Epithelial cell of proximal tubule (primary cell): Measurements from ENCODE around the gene SYT14. TPM values are rescaled to one million over a fixed set of nuclear protein-coding genes. Genes with fewer than 3 reads are reported as not detected.

Experiments
- DNase-seq: peaks from one replicate; pipeline ENCODE4 v3.0.0-alpha.2; 2011; ENCODE audit warnings: low read depth
- H3K4me3 ChIP-seq: 2 replicates; pipeline ENCODE4 v1.5.1; 2011; ENCODE audit warnings: low read depth, mild to moderate bottlenecking, low read length
- CTCF ChIP-seq: conservative IDR thresholded peaks from 2 replicates; pipeline ENCODE4 v1.5.1; 2012; ENCODE audit warnings: low read depth, mild to moderate bottlenecking, low read length
- total RNA-seq: library from RNA; depleted of rRNA; stranded (reverse); fragments of >200 nt; gene quantifications from 2 replicates; pipeline ENCODE4 v1.2.3, GENCODE V29; 2015

SYT14 gene
- total RNA-seq, 1 donor from 2014 or later: 3.9 TPM

DNA sequence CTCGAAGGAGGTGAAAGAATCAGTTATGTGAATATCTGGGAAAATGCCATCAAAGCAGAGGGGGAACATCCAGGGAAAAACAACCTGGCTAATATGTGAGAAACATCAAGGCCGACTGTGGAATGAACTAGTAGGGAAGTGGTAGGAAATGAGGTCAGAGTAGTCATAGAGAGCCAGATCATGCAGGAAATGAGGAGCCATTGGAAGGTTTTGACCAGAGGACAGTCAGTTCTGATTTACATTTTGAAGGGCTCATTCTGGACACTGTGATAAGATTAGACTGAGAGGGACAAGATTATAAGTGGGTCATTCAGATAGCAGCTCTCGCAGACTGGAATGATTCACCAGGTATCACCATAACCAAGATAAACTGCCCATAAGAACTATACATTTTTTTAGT is 63.7 kb downstream of the SYT14 start:
- H3K4me3 ChIP-seq: no peak overlapping the region
- no peak for TF ChIP-seq CTCF
- no peak for DNase-seq

GRCh38 chr1:210003501-210003900 is 65.5 kb downstream of the SYT14 start:
- no peak for DNase-seq
- H3K4me3 ChIP-seq: no peak overlapping the region
- TF ChIP-seq CTCF: no peak

- no peak for TF ChIP-seq CTCF
- H3K4me3 ChIP-seq: no peak overlapping the region
- DNase-seq: no peak
These were observed 72.1 kb downstream of the SYT14 start for GRCh38 chr1:210010161-210010560.

- DNase-seq: no peak
These were observed 83.3 kb downstream of the SYT14 start for GRCh38 chr1:210021145-210021860.

GRCh38 chr1:210022044-210022443 is 84.0 kb downstream of the SYT14 start:
- no peak for DNase-seq
- TF ChIP-seq CTCF: no peak
- H3K4me3 ChIP-seq: no peak overlapping the region

More at GRCh38 chr1:210021145-210021860, 83.3 kb downstream of the SYT14 start:
- no peak for TF ChIP-seq CTCF
- no peak overlapping the region for H3K4me3 ChIP-seq

GRCh38 chr1:210024282-210024681 is 86.3 kb downstream of the SYT14 start:
- no peak for TF ChIP-seq CTCF
- no peak for DNase-seq

GRCh38 chr1:210024996-210025395 is 87.0 kb downstream of the SYT14 start:
- DNase-seq: no peak
- TF ChIP-seq CTCF: peak; percentile 35
- no peak overlapping the region for H3K4me3 ChIP-seq

More at GRCh38 chr1:210024282-210024681, 86.3 kb downstream of the SYT14 start:
- no peak overlapping the region for H3K4me3 ChIP-seq
